GM18861 (cell line): Measurements from ENCODE around the gene SESN1.

Experiments used
- ATAC-seq: cut with Tn5 transposase; IDR thresholded peaks from one replicate; pipeline ENCODE4 v1.9.1; 2021; ENCODE audit not compliant: unreplicated experiment

The SESN1 gene

DNA sequence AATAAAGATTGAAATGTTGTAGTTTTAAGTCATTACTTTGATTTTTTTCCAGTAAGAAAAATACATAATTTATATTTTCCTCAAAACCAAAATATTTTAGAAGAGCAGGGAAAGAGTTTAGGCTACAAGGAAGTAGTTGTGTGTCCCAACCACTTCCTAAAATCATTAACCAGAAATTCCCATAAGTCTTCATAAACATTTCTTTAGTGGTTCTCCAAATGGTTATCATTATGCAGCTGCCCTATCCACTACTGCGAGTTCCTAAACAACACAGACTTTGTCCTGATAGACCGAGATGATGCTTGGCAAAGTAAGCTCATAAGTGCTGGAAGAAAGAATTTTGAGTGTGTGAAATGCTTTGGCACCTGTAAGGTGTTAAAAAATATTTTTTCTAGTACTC, 152.8 kb downstream of the SESN1 start:
- ATAC-seq, result no peak

GRCh38 chr6:108941281-108941680, 153.4 kb downstream of the SESN1 start:
- no peak for ATAC-seq

DNA sequence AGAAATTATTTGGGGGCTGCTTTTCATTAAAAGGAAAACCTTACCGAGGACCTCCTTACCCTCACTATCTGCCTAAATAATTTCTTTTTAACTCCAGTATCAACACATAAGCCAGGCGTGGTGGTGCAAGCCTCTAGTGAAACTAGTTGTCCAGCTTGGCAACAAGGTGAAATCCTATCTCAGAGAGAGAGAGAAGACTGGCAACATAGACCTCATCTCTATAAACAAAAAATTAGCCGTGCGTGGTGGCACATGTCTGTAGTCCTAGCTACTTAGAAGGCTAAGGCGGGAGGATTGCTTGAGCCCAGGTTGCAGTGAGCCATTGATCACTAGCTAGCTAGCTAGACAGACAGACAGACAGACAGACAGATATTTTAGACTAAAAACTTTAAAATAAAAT, 153.9 kb downstream of the SESN1 start:
- ATAC-seq, result no peak

DNA sequence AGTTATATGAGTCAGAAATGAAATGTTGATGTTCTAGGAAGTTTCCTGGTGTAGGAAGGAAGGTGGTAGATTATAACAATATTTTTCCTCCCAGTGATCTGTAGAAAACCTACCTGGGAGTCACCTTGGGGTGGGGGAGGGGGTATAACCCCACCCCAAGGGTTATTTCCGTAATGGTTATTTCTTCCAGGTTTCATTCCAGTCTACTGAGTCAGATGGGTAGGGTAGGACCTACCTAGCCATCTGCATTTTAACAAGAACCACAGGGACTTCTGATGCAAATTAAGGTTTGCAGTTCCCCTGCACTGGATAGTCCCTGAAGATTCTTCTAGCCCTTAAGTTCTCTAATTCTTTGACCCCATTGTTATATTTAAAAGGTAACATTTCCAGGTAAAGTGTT, 157.5 kb downstream of the SESN1 start:
- ATAC-seq, result no peak
